ENCODE results near the gene HSFY2.
"Not testable (repeated sequence)": the region's sequence is repeated elsewhere in the genome, so short reads cannot be mapped to it uniquely, and the experiment has no call there.

HSFY2 gene

GRCh38 chrY:18773635-18774034, at the start of gene HSFY2:
Gene HSFY2 (minus strand): TSS chrY:18773735. CDS start chrY:18773618, 117 bp downstream.
- in situ Hi-C loops (cut with HindIII; ENCODE audit: low sequenced_read_pairs) = not testable (repeated sequence)

- in situ Hi-C loops (cut with HindIII; ENCODE audit: low sequenced_read_pairs) = not testable (repeated sequence)
Measured at GRCh38 chrY:18815751-18816150, 42.2 kb upstream of the HSFY2 start.

- in situ Hi-C loops (cut with HindIII; ENCODE audit: low sequenced_read_pairs) = not testable (repeated sequence)
Measured at GRCh38 chrY:18788757-18789406, 15.3 kb upstream of the HSFY2 start.

- in situ Hi-C loops (cut with HindIII; ENCODE audit: low sequenced_read_pairs) = not testable (repeated sequence)
Measured at GRCh38 chrY:18754077-18754476, 19.5 kb downstream of the HSFY2 start.

GRCh38 chrY:18753133-18753815, 20.3 kb downstream of the HSFY2 start:
- in situ Hi-C loops (cut with HindIII; ENCODE audit: low sequenced_read_pairs) = not testable (repeated sequence)

GRCh38 chrY:18723714-18724113, 49.8 kb downstream of the HSFY2 start:
- in situ Hi-C loops (cut with HindIII; ENCODE audit: low sequenced_read_pairs) = not testable (repeated sequence)

Measured in endothelial cell of hepatic sinusoid (primary cell).